Measurements from ENCODE around the gene AKAP13. TPM values are rescaled to one million over a fixed set of nuclear protein-coding genes. Genes with fewer than 3 reads are reported as not detected.

Gene AKAP13
- total and polyA plus RNA-seq, 2 of the 13 experiments (the other 11 are each of a cell fraction or from before 2014, with no cell fraction given), result 6.7 to 27.1 TPM

DNA sequence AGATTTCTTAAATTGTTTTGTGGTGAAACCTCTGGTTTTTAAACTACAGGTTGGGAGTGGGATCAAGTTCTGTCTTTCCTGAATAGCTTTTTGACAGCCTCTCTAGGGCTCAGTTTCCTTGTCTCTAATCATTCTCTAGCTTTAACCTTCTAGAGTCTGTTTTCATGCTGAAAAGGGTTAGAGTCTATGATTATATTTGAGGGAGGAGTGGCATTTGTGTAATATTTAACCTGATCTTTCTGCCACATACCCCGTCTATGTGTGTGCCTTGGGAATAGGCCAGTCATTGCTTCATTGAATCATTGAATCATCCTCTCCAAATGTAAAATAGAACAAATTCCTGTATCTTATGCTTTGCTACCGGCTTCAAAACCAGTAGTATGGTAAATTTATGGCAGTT is 209.4 kb downstream of the AKAP13 start (continued):
- TF ChIP-seq ZBTB10 (CRISPR knock-in tag; IDR thresholded peaks at IDR 0.05; ENCODE audit: borderline replicate concordance) (no peak), HNF1A (IDR thresholded peaks at IDR 0.05; ENCODE audit: low read depth) (peak; percentile 78), HNF1A (CRISPR knock-in tag; IDR thresholded peaks at IDR 0.05; ENCODE audit: borderline replicate concordance) (peak; percentile 64; the same call in 1 of the 2 replicates), ELF3 (CRISPR knock-in tag; IDR thresholded peaks at IDR 0.05) (0 out of 2 replicates have a peak, but pooled peaks have one; percentile 38), POGZ (CRISPR knock-in tag; IDR thresholded peaks at IDR 0.05) (peak; percentile 27; the same call in 1 of the 2 replicates), RCOR2 (CRISPR knock-in tag; IDR thresholded peaks at IDR 0.05) (0 out of 2 replicates have a peak, but pooled peaks have one; percentile 16), PAXIP1 (CRISPR knock-in tag; conservative IDR thresholded peaks at IDR 0.05) (0 out of 2 replicates have a peak, but pooled peaks have one; percentile 32), TEAD3 (CRISPR knock-in tag; optimal IDR thresholded peaks at IDR 0.05; ENCODE audit: borderline replicate concordance) (peak; percentile 52), CEBPB (IDR thresholded peaks at IDR 0.05; ENCODE audit: borderline replicate concordance, low read depth, low read length) (peak; percentile 70), GPN1 (CRISPR knock-in tag; IDR thresholded peaks at IDR 0.05; ENCODE audit: borderline replicate concordance) (no peak)
- TF ChIP-seq, protein P1, sequence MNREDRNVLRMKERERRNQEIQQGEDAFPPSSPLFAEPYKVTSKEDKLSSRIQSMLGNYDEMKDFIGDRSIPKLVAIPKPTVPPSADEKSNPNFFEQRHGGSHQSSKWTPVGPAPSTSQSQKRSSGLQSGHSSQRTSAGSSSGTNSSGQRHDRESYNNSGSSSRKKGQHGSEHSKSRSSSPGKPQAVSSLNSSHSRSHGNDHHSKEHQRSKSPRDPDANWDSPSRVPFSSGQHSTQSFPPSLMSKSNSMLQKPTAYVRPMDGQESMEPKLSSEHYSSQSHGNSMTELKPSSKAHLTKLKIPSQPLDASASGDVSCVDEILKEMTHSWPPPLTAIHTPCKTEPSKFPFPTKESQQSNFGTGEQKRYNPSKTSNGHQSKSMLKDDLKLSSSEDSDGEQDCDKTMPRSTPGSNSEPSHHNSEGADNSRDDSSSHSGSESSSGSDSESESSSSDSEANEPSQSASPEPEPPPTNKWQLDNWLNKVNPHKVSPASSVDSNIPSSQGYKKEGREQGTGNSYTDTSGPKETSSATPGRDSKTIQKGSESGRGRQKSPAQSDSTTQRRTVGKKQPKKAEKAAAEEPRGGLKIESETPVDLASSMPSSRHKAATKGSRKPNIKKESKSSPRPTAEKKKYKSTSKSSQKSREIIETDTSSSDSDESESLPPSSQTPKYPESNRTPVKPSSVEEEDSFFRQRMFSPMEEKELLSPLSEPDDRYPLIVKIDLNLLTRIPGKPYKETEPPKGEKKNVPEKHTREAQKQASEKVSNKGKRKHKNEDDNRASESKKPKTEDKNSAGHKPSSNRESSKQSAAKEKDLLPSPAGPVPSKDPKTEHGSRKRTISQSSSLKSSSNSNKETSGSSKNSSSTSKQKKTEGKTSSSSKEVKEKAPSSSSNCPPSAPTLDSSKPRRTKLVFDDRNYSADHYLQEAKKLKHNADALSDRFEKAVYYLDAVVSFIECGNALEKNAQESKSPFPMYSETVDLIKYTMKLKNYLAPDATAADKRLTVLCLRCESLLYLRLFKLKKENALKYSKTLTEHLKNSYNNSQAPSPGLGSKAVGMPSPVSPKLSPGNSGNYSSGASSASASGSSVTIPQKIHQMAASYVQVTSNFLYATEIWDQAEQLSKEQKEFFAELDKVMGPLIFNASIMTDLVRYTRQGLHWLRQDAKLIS (CRISPR knock-in tag; IDR thresholded peaks at IDR 0.05), result no peak
- TF ChIP-seq, protein P2, sequence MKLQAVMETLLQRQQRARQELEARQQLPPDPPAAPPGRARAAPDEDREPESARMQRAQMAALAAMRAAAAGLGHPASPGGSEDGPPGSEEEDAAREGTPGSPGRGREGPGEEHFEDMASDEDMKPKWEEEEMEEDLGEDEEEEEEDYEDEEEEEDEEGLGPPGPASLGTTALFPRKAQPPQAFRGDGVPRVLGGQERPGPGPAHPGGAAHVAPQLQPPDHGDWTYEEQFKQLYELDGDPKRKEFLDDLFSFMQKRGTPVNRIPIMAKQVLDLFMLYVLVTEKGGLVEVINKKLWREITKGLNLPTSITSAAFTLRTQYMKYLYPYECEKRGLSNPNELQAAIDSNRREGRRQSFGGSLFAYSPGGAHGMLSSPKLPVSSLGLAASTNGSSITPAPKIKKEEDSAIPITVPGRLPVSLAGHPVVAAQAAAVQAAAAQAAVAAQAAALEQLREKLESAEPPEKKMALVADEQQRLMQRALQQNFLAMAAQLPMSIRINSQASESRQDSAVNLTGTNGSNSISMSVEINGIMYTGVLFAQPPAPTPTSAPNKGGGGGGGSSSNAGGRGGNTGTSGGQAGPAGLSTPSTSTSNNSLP (IDR thresholded peaks at IDR 0.05; ENCODE audit: low read depth, low read length), result peak; percentile 83
